NT2/D1 (cell line): Measurements from ENCODE around the gene GSTA2.
"Not testable (repeated sequence)": the region's sequence is repeated elsewhere in the genome, so short reads cannot be mapped to it uniquely, and the experiment has no call there.

ENCODE experiments used
- SUZ12 ChIP-seq: IDR thresholded peaks from 2 replicates; pipeline ENCODE4 v1.6.1; 2011; ENCODE audit not compliant: insufficient read length, insufficient read depth; ENCODE audit errors: extremely low read depth
- YY1 ChIP-seq: IDR thresholded peaks from 2 replicates; pipeline ENCODE4 v1.6.1; 2011; ENCODE audit not compliant: insufficient read length, insufficient read depth

DNA sequence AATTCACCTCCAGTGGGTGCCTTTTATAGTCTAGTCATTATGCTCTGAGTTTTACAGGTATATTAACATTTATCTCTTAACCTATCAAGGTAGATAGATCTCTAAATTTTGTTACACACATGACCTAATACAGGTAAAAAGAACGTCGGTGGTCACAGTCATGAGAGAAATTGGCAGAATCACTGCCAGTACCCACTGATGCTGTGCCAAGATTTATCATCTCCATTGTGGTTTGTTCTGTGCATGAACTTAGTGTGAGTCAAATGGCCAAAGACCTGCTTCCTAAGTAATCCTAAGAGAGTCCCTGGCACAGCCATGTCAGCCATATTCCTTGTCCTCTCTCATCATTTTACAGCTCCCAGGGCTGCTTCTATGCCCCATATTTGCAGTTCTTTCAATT, 31.1 kb upstream of the GSTA2 start:
- TF ChIP-seq YY1, SUZ12: not testable (repeated sequence)
